Vagina (tissue), 2 donors: ENCODE data around the gene GRIA1.

Source experiments
- POLR2A ChIP-seq, 2 donors: fragments of 450-650 bp; IDR thresholded peaks; one replicate each; pipeline ENCODE4 v1.6.1; 2017; ENCODE audit warnings: antibody characterized with exemption in 2 of 2, mild to moderate bottlenecking in 2 of 2, moderate library complexity in 2 of 2
- POLR2AphosphoS5 ChIP-seq, 2 donors: sonication (generic); formaldehyde crosslinking; IDR thresholded peaks; one replicate each; pipeline ENCODE4 v1.9.0; 2017; ENCODE audit warnings: antibody characterized with exemption in 2 of 2, mild to moderate bottlenecking in 2 of 2, low read depth in 1 of 2; ENCODE audit not compliant: insufficient read depth in 1 of 2
- TF ChIP-seq, protein P1 (sequence below), 3 experiments: fragments of 450-650 bp in 2 of 3; fragments of 200-600 bp in 1 of 3; sonication (generic) in 1 of 3; IDR thresholded peaks; one replicate each; pipeline ENCODE4 v1.5.1; 2017 to 2019; ENCODE audit warnings: antibody characterized with exemption in 3 of 3, mild to moderate bottlenecking in 2 of 3, moderate library complexity in 2 of 3

- TF ChIP-seq, protein P1, sequence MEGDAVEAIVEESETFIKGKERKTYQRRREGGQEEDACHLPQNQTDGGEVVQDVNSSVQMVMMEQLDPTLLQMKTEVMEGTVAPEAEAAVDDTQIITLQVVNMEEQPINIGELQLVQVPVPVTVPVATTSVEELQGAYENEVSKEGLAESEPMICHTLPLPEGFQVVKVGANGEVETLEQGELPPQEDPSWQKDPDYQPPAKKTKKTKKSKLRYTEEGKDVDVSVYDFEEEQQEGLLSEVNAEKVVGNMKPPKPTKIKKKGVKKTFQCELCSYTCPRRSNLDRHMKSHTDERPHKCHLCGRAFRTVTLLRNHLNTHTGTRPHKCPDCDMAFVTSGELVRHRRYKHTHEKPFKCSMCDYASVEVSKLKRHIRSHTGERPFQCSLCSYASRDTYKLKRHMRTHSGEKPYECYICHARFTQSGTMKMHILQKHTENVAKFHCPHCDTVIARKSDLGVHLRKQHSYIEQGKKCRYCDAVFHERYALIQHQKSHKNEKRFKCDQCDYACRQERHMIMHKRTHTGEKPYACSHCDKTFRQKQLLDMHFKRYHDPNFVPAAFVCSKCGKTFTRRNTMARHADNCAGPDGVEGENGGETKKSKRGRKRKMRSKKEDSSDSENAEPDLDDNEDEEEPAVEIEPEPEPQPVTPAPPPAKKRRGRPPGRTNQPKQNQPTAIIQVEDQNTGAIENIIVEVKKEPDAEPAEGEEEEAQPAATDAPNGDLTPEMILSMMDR (IDR thresholded peaks at IDR 0.05), result no peak
- TF ChIP-seq POLR2AphosphoS5 (IDR thresholded peaks at IDR 0.05; ENCODE audit: insufficient read depth in 1 of 2, low read depth in 1 of 2) (no peak), POLR2A (IDR thresholded peaks at IDR 0.05) (no peak)
Observed at GRCh38 chr5:153676406-153676805, 185.9 kb downstream of the GRIA1 start.
